Upper lobe of left lung (tissue), 4 donors: ENCODE measurements around the gene GRK2.

Experiments
- EP300 ChIP-seq, 4 donors: sonication (generic); formaldehyde crosslinking; IDR thresholded peaks; one replicate each; pipeline ENCODE4 v1.5.1; 2017; ENCODE audit warnings: antibody characterized with exemption in 4 of 4, control low read depth in 2 of 4
- POLR2AphosphoS5 ChIP-seq, 2 donors: sonication (generic); formaldehyde crosslinking; IDR thresholded peaks; one replicate each; pipeline ENCODE4 v1.5.1; 2017; ENCODE audit warnings: antibody characterized with exemption in 2 of 2
- TF ChIP-seq, protein P1 (sequence below), 6 experiments: fragments of 450-650 bp in 4 of 6; fragments of 200-600 bp in 2 of 6; sonication (generic) in 2 of 6; IDR thresholded peaks; one replicate each; pipeline ENCODE4 v1.5.1; 2016 to 2019; ENCODE audit warnings: antibody characterized with exemption in 6 of 6

DNA sequence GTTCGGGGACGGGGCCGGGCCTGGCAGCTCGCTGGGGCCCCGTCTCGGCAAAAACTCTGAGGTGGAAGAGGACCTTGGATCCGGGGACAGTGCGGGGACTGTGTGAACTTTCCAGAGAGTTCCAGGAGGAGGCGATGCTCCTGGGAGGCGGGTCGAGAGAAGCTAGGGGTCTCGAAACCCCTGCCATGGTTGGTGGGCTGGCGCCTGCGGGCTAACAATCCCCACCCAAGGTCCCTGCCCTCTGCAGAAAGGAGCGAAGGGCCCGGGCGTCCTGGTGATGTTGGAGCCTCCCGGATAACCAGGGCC lies 4.7 kb upstream of the GRK2 start:
- TF ChIP-seq, protein P1, sequence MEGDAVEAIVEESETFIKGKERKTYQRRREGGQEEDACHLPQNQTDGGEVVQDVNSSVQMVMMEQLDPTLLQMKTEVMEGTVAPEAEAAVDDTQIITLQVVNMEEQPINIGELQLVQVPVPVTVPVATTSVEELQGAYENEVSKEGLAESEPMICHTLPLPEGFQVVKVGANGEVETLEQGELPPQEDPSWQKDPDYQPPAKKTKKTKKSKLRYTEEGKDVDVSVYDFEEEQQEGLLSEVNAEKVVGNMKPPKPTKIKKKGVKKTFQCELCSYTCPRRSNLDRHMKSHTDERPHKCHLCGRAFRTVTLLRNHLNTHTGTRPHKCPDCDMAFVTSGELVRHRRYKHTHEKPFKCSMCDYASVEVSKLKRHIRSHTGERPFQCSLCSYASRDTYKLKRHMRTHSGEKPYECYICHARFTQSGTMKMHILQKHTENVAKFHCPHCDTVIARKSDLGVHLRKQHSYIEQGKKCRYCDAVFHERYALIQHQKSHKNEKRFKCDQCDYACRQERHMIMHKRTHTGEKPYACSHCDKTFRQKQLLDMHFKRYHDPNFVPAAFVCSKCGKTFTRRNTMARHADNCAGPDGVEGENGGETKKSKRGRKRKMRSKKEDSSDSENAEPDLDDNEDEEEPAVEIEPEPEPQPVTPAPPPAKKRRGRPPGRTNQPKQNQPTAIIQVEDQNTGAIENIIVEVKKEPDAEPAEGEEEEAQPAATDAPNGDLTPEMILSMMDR (IDR thresholded peaks at IDR 0.05), result no peak
- TF ChIP-seq POLR2AphosphoS5 (IDR thresholded peaks at IDR 0.05) (no peak), EP300 (IDR thresholded peaks at IDR 0.05) (no peak)
